Measurements from ENCODE around the gene ROBO3.

ROBO3 gene

GRCh38 chr11:124864892-124865180 lies 396 bp upstream of the ROBO3 start:
- TF ChIP-seq SIN3A (IDR thresholded peaks at IDR 0.05; ENCODE audit: borderline replicate concordance, insufficient read depth, low read length) (no peak), REST (IDR thresholded peaks at IDR 0.05; ENCODE audit: insufficient read depth in 1 of 2, low read depth in 2 of 2, low read length in 2 of 2) (no peak), TAF1 (IDR thresholded peaks at IDR 0.05; ENCODE audit: borderline replicate concordance, insufficient read depth, low read length) (no peak), FOXP2 (optimal IDR thresholded peaks at IDR 0.05; ENCODE audit: borderline replicate concordance, extremely low read depth, extremely low read length, insufficient read depth) (no peak), POLR2AphosphoS5 (IDR thresholded peaks at IDR 0.05; ENCODE audit: low read depth, low read length) (no peak)

DNA sequence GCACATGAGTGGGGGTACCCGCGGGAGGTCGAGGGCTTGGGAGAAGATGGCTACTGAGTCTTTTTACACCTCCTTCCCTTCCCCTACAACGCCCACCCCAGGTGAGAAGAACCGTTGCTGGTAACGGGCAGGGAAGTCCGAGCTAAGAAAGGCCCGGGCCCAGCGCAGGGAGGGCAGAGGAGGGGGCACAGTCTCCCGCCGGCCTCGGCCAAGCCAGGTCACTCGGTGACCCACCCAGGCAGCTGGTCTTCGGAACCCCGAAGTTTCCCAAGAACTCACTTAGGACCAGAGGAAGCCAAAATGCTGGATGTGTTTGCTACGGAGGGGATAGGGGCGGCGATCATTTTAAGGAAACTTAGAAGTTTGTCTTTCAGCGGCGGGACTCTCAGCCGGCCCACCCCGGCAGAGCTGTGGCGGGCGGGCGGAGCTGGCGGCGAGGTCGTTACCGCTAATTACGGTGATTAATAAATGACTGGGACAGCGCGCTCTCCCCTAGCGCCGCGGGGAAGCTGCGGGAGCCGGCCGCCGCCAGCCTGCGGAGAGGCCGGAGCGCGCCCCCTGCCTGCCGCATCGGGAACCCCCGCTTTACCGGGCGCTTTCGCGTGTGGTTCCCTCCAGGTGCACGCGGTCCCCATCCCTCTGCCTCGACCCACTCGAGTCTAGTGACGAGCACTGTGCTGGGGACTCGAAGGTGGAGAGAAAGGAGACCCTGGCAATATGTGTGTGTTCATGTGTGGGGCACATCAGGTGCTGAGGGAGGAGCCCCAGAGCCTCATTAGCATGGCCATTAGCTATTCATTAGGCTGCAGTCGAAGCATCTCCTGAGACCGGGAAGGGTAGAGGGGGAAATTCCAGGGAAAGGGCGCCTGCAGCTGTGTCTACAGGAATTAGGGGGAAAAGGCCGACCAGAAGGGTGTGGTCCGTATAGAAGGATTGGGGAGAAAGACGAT lies 945 bp downstream of the ROBO3 start:
- TF ChIP-seq TAF1 (IDR thresholded peaks at IDR 0.05; ENCODE audit: borderline replicate concordance, insufficient read depth, low read length) (no peak), POLR2AphosphoS5 (IDR thresholded peaks at IDR 0.05; ENCODE audit: low read depth, low read length) (no peak), SIN3A (IDR thresholded peaks at IDR 0.05; ENCODE audit: borderline replicate concordance, insufficient read depth, low read length) (no peak)

- TF ChIP-seq POLR2AphosphoS5 (IDR thresholded peaks at IDR 0.05; ENCODE audit: low read depth, low read length) (no peak), REST (IDR thresholded peaks at IDR 0.05; ENCODE audit: insufficient read depth in 1 of 2, low read depth in 2 of 2, low read length in 2 of 2) (no peak), FOXP2 (optimal IDR thresholded peaks at IDR 0.05; ENCODE audit: borderline replicate concordance, extremely low read depth, extremely low read length, insufficient read depth) (no peak), TAF1 (IDR thresholded peaks at IDR 0.05; ENCODE audit: borderline replicate concordance, insufficient read depth, low read length) (no peak), SIN3A (IDR thresholded peaks at IDR 0.05; ENCODE audit: borderline replicate concordance, insufficient read depth, low read length) (no peak)
These were observed 2.5 kb downstream of the ROBO3 start for GRCh38 chr11:124867700-124868099.

DNA sequence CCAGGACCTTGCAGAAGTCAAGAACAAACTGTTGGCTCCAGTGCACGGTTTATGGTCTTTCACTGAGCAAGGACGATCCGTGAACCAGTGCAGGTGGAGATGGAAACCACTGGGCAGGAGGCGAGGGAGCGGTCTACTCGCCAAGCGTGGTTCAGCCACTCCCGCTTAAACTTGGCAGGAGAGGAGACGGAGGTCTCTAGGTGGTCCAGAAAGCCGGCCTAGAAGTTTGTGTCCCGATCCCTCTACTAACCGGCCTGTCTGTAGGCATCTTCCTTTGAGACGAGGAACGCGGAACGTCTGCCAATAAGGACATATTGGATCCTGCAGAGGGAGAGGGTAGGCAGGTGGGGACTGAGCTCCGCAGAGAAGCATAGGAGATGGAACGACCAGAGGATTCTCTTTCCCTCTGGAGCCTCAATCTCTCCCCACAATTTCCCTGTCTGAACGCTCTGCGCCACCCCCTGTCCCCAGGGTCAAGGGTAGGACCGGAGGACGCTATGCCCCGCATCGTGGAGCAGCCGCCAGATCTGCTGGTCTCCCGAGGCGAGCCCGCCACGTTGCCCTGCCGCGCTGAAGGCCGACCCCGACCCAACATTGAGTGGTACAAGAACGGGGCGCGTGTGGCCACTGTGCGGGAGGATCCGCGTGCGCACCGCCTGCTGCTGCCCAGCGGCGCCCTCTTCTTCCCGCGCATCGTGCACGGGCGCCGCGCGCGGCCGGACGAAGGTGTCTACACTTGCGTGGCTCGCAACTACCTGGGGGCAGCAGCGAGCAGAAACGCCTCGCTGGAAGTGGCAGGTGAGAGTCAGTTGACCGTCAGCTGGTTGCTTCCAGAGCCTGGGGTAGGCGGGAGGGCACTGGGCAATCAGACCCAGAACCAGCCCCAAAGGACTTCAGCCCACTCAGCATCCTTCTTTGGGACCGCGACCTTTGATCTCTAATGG lies 3.4 kb downstream of the ROBO3 start:
- TF ChIP-seq TAF1 (IDR thresholded peaks at IDR 0.05; ENCODE audit: borderline replicate concordance, insufficient read depth, low read length) (no peak), SIN3A (IDR thresholded peaks at IDR 0.05; ENCODE audit: borderline replicate concordance, insufficient read depth, low read length) (no peak), FOXP2 (optimal IDR thresholded peaks at IDR 0.05; ENCODE audit: borderline replicate concordance, extremely low read depth, extremely low read length, insufficient read depth) (no peak), REST (IDR thresholded peaks at IDR 0.05; ENCODE audit: insufficient read depth in 1 of 2, low read depth in 2 of 2, low read length in 2 of 2) (no peak), POLR2AphosphoS5 (IDR thresholded peaks at IDR 0.05; ENCODE audit: low read depth, low read length) (no peak)

GRCh38 chr11:124869331-124869730 lies 4.1 kb downstream of the ROBO3 start:
- TF ChIP-seq REST (IDR thresholded peaks at IDR 0.05; ENCODE audit: insufficient read depth in 1 of 2, low read depth in 2 of 2, low read length in 2 of 2) = no peak
- no peak for TF ChIP-seq FOXP2 (optimal IDR thresholded peaks at IDR 0.05; ENCODE audit: borderline replicate concordance, extremely low read depth, extremely low read length, insufficient read depth)
- TF ChIP-seq TAF1 (IDR thresholded peaks at IDR 0.05; ENCODE audit: borderline replicate concordance, insufficient read depth, low read length) = no peak
- no peak for TF ChIP-seq POLR2AphosphoS5 (IDR thresholded peaks at IDR 0.05; ENCODE audit: low read depth, low read length)
